Measurements from ENCODE around the gene FIG4. TPM values are rescaled to one million over a fixed set of nuclear protein-coding genes. Genes with fewer than 3 reads are reported as not detected.

FIG4 gene
- polyA plus RNA-seq, 1 of the 3 experiments (the other 2 are of a cell fraction): 6.8 TPM

DNA sequence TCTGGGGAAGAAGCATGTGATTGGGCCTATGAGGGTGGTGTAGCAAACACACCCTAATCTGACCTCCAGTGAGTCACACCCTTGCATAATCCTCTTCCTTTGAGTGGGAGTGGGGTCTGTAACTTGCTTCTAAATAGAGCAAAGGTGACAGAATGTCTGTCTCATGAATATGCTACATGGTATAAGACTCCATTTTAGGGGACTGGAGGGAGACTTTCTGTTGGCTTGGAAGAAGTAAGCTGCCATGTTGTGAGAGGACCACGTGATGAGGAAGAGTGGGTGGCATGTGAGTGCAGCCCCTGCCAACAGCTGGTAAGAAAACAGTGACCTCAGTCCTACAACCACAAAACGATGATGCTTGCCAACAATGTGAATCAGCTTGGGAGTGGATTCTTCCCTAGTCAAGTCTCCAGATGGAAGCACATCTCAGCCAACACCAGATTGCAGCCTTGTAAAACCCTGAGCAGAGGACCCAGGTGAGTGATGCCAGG, 3.8 kb upstream of the FIG4 start (continued):
- TF ChIP-seq, protein P1, sequence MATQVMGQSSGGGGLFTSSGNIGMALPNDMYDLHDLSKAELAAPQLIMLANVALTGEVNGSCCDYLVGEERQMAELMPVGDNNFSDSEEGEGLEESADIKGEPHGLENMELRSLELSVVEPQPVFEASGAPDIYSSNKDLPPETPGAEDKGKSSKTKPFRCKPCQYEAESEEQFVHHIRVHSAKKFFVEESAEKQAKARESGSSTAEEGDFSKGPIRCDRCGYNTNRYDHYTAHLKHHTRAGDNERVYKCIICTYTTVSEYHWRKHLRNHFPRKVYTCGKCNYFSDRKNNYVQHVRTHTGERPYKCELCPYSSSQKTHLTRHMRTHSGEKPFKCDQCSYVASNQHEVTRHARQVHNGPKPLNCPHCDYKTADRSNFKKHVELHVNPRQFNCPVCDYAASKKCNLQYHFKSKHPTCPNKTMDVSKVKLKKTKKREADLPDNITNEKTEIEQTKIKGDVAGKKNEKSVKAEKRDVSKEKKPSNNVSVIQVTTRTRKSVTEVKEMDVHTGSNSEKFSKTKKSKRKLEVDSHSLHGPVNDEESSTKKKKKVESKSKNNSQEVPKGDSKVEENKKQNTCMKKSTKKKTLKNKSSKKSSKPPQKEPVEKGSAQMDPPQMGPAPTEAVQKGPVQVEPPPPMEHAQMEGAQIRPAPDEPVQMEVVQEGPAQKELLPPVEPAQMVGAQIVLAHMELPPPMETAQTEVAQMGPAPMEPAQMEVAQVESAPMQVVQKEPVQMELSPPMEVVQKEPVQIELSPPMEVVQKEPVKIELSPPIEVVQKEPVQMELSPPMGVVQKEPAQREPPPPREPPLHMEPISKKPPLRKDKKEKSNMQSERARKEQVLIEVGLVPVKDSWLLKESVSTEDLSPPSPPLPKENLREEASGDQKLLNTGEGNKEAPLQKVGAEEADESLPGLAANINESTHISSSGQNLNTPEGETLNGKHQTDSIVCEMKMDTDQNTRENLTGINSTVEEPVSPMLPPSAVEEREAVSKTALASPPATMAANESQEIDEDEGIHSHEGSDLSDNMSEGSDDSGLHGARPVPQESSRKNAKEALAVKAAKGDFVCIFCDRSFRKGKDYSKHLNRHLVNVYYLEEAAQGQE (IDR thresholded peaks at IDR 0.05; ENCODE audit: low read depth, low read length): no peak
- TF ChIP-seq EP300 (IDR thresholded peaks at IDR 0.05; ENCODE audit: borderline replicate concordance in 1 of 2, low read depth in 1 of 2, low read length in 1 of 2) (no peak), FOXJ3 (CRISPR knock-in tag; IDR thresholded peaks at IDR 0.05) (no peak)
- TF ChIP-seq, protein P2, sequence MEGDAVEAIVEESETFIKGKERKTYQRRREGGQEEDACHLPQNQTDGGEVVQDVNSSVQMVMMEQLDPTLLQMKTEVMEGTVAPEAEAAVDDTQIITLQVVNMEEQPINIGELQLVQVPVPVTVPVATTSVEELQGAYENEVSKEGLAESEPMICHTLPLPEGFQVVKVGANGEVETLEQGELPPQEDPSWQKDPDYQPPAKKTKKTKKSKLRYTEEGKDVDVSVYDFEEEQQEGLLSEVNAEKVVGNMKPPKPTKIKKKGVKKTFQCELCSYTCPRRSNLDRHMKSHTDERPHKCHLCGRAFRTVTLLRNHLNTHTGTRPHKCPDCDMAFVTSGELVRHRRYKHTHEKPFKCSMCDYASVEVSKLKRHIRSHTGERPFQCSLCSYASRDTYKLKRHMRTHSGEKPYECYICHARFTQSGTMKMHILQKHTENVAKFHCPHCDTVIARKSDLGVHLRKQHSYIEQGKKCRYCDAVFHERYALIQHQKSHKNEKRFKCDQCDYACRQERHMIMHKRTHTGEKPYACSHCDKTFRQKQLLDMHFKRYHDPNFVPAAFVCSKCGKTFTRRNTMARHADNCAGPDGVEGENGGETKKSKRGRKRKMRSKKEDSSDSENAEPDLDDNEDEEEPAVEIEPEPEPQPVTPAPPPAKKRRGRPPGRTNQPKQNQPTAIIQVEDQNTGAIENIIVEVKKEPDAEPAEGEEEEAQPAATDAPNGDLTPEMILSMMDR (IDR thresholded peaks at IDR 0.05): no peak
- TF ChIP-seq, protein P3, sequence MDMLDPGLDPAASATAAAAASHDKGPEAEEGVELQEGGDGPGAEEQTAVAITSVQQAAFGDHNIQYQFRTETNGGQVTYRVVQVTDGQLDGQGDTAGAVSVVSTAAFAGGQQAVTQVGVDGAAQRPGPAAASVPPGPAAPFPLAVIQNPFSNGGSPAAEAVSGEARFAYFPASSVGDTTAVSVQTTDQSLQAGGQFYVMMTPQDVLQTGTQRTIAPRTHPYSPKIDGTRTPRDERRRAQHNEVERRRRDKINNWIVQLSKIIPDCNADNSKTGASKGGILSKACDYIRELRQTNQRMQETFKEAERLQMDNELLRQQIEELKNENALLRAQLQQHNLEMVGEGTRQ (IDR thresholded peaks at IDR 0.05; ENCODE audit: borderline replicate concordance, low read depth, low read length): no peak
- TF ChIP-seq, protein P4, sequence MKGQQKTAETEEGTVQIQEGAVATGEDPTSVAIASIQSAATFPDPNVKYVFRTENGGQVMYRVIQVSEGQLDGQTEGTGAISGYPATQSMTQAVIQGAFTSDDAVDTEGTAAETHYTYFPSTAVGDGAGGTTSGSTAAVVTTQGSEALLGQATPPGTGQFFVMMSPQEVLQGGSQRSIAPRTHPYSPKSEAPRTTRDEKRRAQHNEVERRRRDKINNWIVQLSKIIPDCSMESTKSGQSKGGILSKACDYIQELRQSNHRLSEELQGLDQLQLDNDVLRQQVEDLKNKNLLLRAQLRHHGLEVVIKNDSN (IDR thresholded peaks at IDR 0.05; ENCODE audit: borderline replicate concordance, low read depth): peak; percentile 79

DNA sequence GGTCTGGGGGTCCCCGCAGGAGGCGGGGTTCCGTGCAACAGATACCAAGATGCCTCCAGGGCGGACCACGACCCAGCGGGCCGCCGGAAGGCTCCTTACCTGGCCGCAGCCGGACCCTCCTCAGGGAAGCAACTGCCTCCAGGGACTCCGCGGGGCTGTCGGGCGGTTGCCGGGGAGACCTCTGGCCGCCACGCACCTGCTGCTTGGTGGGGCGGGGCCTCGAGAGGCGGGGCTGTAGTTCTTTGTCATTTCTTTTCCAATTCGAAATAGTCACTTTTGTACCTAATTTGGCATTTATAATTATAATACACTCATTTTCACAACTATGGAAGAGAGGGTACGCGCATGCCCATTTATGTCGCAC, 741 bp upstream of the FIG4 start:
- Histone ChIP-seq H3K9ac (peak overlapping the region; percentile 64), H3K4me3 (ENCODE audit: low read depth in 2 of 2, low read length in 1 of 2) (peak overlapping the region; percentile 88 to 96), H3K36me3 (replicated peaks in 1 of 2; ENCODE audit: control insufficient read depth in 1 of 2, insufficient read depth in 2 of 2, low read length in 1 of 2) (no peaks in the 10 kb centered on the region), H3K9me3 (no peaks in the 10 kb centered on the region), H3K27me3 (ENCODE audit: insufficient read depth) (no peaks in the 10 kb centered on the region), H3K4me2 (peak overlapping the region; percentile 88), H3K79me2 (ENCODE audit: insufficient read depth) (no peaks in the 10 kb centered on the region), H2AFZ (ENCODE audit: low read depth) (peak overlapping the region; percentile 97), H3K4me1 (ENCODE audit: control insufficient read depth in 1 of 2, insufficient read depth in 2 of 2, low read depth in 1 of 2, low read length in 1 of 2) (peaks cover 0 to 3% of the 10 kb centered on the region in 2 experiments; a peak in 3 of 4 replicates), H3K9me2 (no peaks in the 10 kb centered on the region), H4K20me1 (ENCODE audit: insufficient read depth) (no peaks in the 10 kb centered on the region), H3K27ac (ENCODE audit: low read depth in 2 of 2, low read length in 1 of 2) (peak overlapping the region; percentile 51 to 87; a peak in 3 of 4 replicates), H3F3A (replicated peaks; ENCODE audit: insufficient read depth) (no peaks in the 10 kb centered on the region)
- peak; percentile 62 for DNase-seq
- POLR2A ChIA-PET: no interaction called here
- TF ChIP-seq TCF12 (IDR thresholded peaks at IDR 0.05): no peak
- peak; percentile 8; the same call in 1 of the 2 replicates for TF ChIP-seq MXI1 (IDR thresholded peaks at IDR 0.05; ENCODE audit: low read depth, low read length)
- no peak for TF ChIP-seq FOXJ3 (CRISPR knock-in tag; IDR thresholded peaks at IDR 0.05)
- 0 out of 2 replicates have a peak, but pooled peaks have one; percentile 4 for TF ChIP-seq SIN3A (IDR thresholded peaks at IDR 0.05; ENCODE audit: borderline replicate concordance, low read depth, low read length)
- CTCF ChIA-PET: interaction anchor here (1.5 to 2.4 kb wide), 2 partner anchors 15 to 349 kb away, joined by 6 to 14 read pairs; no protein-coding TSS in a partner anchor
- WGBS (ENCODE audit: low lambda C conversion rate): 3% methylated on average over 14 of the region's 24 CpGs
